GM19463 (cell line): Measurements from ENCODE around the gene CDKN2AIP.
"Not testable (repeated sequence)": the region's sequence is repeated elsewhere in the genome, so short reads cannot be mapped to it uniquely, and the experiment has no call there.

Source experiments
- ATAC-seq: cut with Tn5 transposase; IDR thresholded peaks from one replicate; pipeline ENCODE4 v1.9.1; 2021; ENCODE audit warnings: mild to moderate bottlenecking, moderate library complexity; ENCODE audit not compliant: unreplicated experiment

Gene CDKN2AIP

GRCh38 chr4:183447646-183448045, 3.2 kb downstream of the CDKN2AIP start:
- no peak for ATAC-seq

GRCh38 chr4:183448436-183448835, 4.0 kb downstream of the CDKN2AIP start:
- no peak for ATAC-seq

- ATAC-seq = no peak
Measured at GRCh38 chr4:183449193-183449882, 4.9 kb downstream of the CDKN2AIP start.

- no peak for ATAC-seq
Measured at GRCh38 chr4:183450108-183450507, 5.7 kb downstream of the CDKN2AIP start.

- no peak for ATAC-seq
Measured at GRCh38 chr4:183455431-183456195, 11.2 kb downstream of the CDKN2AIP start.

GRCh38 chr4:183458005-183458404, 13.6 kb downstream of the CDKN2AIP start:
- ATAC-seq = no peak

GRCh38 chr4:183463903-183464619, 19.6 kb downstream of the CDKN2AIP start:
- not testable (repeated sequence) for ATAC-seq

- ATAC-seq = not testable (repeated sequence)
Measured at GRCh38 chr4:183465879-183466278, 21.4 kb downstream of the CDKN2AIP start.

DNA sequence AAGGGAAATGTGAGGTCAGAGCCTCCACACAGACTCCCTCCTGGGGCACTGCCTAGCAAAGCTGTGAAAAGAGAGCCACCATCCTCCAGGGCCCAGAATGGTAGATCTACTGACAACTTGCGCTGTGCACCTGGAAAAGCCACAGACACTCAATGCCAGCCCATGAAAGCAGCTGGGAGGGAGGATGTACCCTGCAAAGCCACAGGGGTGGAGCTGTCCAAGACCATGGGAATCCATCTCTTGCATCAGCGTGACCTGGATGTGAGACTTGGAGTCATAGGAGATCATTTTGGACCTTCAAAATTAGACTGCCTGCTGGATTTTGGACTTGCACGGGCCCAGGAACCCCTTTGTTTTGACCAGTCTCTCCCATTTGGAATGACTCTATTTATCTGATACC, 22.8 kb downstream of the CDKN2AIP start:
- ATAC-seq = no peak

DNA sequence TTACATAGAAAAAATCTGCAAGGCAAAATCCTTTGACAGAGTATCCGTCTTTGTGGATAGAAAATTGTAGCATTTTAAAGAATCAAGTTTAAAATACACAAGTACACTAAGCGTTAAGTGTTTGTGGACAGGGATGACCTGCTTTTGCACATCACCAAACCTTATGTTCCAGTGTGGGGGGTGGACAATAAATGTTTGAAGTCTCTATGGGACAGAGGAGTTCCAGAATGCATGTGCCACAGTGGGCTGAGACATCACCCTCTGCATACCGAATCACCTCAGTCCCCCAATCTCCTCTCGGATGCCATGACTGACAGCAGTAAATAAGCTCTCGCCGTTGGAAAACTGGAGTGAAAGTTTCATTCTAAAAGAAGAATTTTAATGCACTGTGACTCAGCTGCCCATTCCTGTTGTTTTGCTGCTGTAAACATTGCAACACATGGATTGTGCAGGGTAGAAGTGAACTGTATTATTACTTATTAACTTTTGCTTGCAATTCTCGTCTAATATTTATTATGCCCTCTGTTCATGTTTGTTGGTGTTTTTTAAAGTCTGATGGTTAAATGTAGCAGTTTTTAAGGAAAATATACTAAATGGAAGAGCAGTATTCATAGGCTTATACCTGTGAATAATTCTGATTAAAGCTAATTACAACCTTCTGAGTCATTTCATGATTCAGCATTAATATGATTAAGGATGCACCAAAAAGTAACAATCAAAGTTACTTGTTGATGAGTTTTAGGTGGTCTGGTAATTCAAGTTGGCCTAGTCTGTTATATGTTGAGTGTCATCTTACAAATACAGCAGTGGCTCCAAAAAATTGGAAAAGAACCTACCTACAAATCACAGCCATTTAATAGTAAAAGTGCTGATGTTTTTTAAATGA, 24.0 kb downstream of the CDKN2AIP start:
- no peak for ATAC-seq

- no peak for ATAC-seq
Measured at GRCh38 chr4:183469285-183469684, 24.8 kb downstream of the CDKN2AIP start.

- no peak for ATAC-seq
Measured at GRCh38 chr4:183469936-183470335, 25.5 kb downstream of the CDKN2AIP start.

DNA sequence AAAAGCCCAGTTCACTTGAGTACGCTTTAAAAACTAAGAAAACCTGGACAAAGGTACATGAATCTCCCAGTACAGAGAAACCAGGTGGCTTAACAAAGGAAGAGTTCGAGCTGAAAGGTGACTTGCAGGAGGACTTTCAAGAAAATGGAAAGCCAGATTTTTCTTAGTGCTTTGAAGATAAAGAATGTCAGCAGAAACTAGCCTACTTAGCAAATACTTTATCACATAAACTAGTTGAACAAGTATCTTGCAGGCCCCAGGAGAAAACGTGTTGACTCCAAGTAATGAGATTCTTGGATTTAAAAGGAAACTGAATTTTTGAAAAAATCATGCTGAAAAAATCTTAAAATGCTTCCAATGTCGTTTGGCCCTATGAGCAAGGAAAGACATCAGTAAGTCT, 26.4 kb downstream of the CDKN2AIP start:
- ATAC-seq = no peak

DNA sequence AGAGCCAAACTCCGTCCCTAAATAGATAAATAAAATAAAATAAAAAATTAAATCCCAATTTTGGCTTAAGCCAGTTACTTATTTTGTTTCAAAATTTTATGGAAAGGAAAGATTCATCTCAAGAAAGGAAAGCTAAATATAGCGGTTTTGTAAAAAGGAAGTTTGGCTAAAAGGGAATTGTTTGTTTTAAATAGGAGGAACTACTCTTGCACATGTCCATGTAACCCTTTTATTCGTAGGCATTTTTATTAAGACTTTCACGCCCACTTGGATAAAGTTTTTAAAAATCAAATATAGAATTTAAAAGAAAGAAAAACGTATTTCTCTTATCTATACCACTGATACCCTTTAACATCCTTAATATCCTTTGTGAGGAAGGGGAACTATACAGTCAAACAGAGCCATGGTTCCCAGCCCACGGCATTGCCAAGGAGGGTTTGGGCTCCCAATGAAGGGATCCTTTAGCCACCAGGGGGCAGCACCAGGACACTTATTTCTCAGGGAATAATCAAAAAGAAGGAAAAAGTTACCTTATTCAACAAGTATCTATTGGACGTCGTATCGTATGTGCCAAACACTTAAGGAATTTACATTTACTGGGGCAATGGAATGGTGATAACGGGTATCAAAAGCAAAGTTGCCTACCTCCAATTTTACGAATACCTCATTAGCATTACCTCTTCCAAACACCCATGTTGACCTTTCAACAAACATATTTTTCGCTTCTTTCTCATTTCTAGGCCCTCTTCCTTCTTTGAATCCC, 27.7 kb downstream of the CDKN2AIP start:
- peak; percentile 71 for ATAC-seq

GRCh38 chr4:183478123-183478522, 33.7 kb downstream of the CDKN2AIP start:
- ATAC-seq = no peak

- no peak for ATAC-seq
Measured at GRCh38 chr4:183478926-183479325, 34.5 kb downstream of the CDKN2AIP start.

GRCh38 chr4:183482515-183483095, 38.2 kb downstream of the CDKN2AIP start:
- ATAC-seq = not testable (repeated sequence)

DNA sequence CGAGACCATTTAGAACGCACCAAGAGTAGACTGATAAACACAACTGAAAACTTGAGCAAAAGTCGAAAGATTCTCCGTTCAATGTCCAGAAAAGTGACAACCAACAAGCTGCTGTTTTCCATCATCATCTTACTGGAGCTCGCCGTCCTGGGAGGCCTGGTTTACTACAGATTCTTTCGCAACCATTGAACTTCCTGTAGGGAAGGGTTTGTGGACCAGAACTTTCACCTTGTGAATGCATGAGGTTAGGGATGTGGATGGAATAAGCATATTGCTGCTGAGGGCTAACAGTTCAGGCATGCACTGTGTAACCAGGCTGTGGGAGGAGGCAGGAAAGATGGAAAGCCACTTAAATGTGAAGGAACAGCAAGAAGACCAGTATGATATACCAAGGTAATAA, 39.6 kb downstream of the CDKN2AIP start:
- no peak for ATAC-seq

GRCh38 chr4:183485411-183486160, 41.1 kb downstream of the CDKN2AIP start:
- ATAC-seq = no peak
